Fibroblast of villous mesenchyme (primary cell): ENCODE measurements around the gene MRPL4. TPM values are rescaled to one million over a fixed set of nuclear protein-coding genes. Genes with fewer than 3 reads are reported as not detected.

ENCODE experiments used
- DNase-seq: peaks from one replicate; pipeline ENCODE4 v3.0.0-alpha.2; 2010; ENCODE audit warnings: low read depth
- H3K4me3 ChIP-seq: 2 replicates; pipeline ENCODE4 v1.5.1; 2011; ENCODE audit warnings: low read depth, mild to moderate bottlenecking, low read length
- CTCF ChIP-seq: IDR thresholded peaks from 2 replicates; pipeline ENCODE4 v1.5.1; 2012; ENCODE audit warnings: low read depth, mild to moderate bottlenecking, low read length; ENCODE audit not compliant: insufficient read depth
- total RNA-seq: library from RNA; depleted of rRNA; stranded (reverse); fragments of >200 nt; gene quantifications from 2 replicates; pipeline ENCODE4 v1.2.3, GENCODE V29; 2012

The MRPL4 gene
- 42.3 and 51.5 TPM in 2 replicates for total RNA-seq

- DNase-seq, result peak; percentile 99
- no peak for TF ChIP-seq CTCF
- H3K4me3 ChIP-seq, result peak within 1 kb of the TSS; percentile 99
Observed at GRCh38 chr19:10251792-10252694, at the start of gene MRPL4. Gene MRPL4, plus strand, starts transcription at chr19:10252214. Its CDS starts 40 bp downstream, at chr19:10252254.

- DNase-seq, result no peak
- no peak overlapping the region for H3K4me3 ChIP-seq
- TF ChIP-seq CTCF, result no peak
Observed at GRCh38 chr19:10203686-10204085, 48.3 kb upstream of the MRPL4 start.

GRCh38 chr19:10205636-10206035, 46.4 kb upstream of the MRPL4 start:
- no peak for TF ChIP-seq CTCF
- H3K4me3 ChIP-seq, result no peak overlapping the region
- DNase-seq, result no peak

- no peak overlapping the region for H3K4me3 ChIP-seq
- DNase-seq, result peak; percentile 28
- TF ChIP-seq CTCF, result no peak
Observed at GRCh38 chr19:10206226-10206885, 45.7 kb upstream of the MRPL4 start.

GRCh38 chr19:10207026-10207425, 45.0 kb upstream of the MRPL4 start:
- no peak overlapping the region for H3K4me3 ChIP-seq
- DNase-seq, result no peak
- TF ChIP-seq CTCF, result no peak

GRCh38 chr19:10209315-10209714, 42.7 kb upstream of the MRPL4 start:
- no peak overlapping the region for H3K4me3 ChIP-seq
- peak; percentile 7 for DNase-seq
- TF ChIP-seq CTCF, result no peak
